Measurements from ENCODE around the gene FASLG.

The FASLG gene

GRCh38 chr1:172646653-172647052 lies 12.2 kb upstream of the FASLG start:
- DNase-seq (ENCODE audit: low read depth) = no peak

DNA sequence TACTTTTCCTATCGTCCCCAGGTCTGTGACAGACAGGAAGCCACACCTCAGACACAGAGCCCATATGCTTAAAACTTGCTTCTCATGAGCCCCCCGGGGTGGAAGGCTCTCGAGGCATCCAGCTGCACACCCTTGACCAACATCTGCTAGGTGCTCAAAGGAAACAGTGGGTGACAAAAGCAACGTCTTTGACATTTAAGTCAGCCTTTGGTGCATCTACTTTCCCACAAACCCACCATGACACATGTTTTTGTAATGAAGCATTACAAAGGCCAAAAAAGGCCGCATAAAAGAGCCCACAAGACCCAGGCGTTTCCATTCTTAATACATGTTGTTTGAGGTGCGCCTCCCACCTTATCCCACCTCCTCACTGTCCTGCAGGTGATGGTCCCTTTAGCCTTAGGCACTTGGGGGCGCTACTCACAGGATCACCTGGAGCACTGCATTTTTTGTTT lies 11.8 kb upstream of the FASLG start:
- DNase-seq (ENCODE audit: low read depth) = no peak

DNA sequence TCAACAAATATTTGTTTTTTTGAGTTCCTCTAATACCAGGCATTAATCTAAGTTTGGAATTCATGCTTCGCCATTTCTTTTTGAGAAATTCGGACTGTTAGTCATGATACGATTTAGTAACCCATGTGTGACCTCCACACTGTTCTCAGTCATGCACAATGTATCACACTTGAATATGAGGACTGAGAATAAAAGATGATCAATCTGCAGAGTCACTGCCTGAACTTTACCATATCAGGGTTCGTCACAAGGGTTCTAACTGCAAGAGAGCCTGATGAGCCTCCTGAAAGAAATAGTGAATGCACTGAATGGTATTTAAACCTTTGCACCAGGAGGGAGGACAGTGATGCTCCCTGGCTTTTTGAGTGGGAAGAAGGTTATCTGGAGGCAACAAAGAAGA lies 10.9 kb upstream of the FASLG start:
- DNase-seq (ENCODE audit: low read depth) = no peak

GRCh38 chr1:172650474-172651193 lies 8.3 kb upstream of the FASLG start:
- DNase-seq (ENCODE audit: low read depth) = no peak

DNA sequence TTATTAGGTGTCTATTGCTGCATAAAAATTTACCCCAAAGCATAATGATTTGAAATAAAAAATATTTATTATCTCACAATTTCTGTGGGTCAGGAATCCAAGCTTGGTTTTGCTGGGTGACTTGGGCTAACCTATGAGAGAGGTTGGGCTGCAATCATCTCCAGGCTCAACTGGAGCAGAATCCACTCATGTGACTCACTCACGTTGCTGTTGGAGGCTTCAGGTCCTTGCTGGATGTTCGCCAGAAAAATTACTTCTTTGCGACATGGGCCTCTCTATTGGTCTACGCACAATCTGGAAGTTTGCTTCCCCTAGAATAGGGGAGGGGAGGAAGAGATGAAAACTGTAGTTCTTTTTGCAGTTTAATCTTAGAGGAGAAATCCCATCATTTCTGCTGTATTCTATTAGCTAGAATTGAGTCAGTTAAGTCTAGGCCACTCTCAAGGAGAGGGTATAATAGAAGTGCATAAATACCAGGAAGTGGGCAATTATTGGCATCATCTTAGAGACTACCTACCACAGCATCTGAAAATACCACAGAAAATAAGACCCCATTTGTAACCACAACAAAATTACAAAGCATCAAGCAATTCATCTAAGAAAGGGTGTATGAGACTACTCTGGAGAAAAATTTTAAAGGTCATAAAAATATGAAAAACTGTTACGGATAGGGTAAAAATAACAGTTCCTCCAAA lies 5.7 kb upstream of the FASLG start:
- no peak for DNase-seq (ENCODE audit: low read depth)

- no peak for DNase-seq (ENCODE audit: low read depth)
Measured at GRCh38 chr1:172654535-172654934, 4.4 kb upstream of the FASLG start.

GRCh38 chr1:172656576-172656975 lies 2.3 kb upstream of the FASLG start:
- DNase-seq (ENCODE audit: low read depth) = no peak

DNA sequence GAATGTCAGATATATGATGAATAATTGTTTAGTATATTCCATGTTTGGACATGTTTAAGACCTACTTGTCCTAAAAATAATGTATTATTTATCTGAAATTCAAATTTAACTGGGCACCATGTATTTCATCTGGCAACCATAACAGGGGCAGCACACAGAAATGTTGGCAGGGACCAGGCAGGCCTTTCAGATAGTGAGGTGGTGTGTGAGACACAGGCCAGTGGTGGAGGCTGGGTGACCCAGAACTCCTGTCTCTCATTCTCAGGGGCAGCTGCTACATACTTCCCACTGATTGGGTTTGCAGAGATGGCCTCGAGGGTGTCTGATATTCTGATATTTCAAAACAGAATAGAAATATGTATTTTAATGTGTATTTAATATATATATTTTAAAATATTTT lies 1.3 kb upstream of the FASLG start:
- no peak for DNase-seq (ENCODE audit: low read depth)

- DNase-seq (ENCODE audit: low read depth) = no peak
Measured at GRCh38 chr1:172661107-172661506, 2.2 kb downstream of the FASLG start.

DNA sequence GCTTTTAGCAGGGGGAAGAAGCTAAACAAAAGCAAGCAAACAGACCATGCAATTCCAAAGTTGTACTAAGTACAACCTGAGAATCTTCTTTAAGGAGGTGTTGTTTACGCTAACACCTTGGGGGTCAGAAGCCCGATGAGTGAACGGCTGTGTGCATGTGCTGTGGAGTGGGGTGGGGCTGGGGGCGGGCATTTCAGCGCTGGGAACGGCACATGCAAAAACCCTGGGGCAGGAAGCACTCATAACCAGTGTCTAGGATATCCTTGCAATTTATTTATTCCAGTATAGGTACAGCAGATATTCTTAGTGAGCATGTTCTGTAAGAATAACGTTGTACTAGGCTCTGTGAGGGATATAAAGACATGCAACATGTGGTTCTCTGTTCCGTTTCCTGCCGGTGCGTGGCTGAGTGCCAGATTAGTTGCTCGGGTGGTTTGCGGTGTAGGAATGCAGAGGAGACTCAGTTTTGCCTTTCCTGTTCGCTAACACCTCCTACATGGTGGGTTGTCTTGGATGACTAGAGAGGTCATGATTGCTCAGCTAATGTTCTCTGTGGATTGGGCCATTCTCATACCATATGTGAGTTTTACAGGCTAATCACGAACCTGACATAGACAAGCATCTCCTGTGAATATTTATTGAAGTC lies 3.7 kb downstream of the FASLG start:
- peak; percentile 82 for DNase-seq (ENCODE audit: low read depth)

DNA sequence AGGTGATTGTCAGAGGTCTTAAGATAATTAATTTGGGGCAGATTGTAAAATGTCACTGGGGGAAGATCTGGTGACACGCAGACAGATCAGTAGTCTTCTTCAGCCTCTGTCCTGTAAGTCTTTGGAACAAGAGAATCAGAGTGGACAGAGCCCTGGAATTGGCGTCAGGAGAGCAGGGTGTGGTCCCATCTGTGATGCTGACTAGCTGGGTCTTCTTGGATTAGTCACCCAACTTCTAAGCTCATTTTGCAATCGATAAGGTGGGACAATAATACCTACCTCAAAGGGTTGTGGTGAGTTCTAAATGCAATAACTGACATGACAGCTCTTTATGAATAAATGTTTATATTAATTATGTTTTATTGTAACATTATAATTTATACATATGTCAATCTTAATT lies 4.8 kb downstream of the FASLG start:
- DNase-seq (ENCODE audit: low read depth) = no peak

- DNase-seq (ENCODE audit: low read depth) = no peak
Measured at GRCh38 chr1:172668097-172668496, 9.2 kb downstream of the FASLG start.

DNA sequence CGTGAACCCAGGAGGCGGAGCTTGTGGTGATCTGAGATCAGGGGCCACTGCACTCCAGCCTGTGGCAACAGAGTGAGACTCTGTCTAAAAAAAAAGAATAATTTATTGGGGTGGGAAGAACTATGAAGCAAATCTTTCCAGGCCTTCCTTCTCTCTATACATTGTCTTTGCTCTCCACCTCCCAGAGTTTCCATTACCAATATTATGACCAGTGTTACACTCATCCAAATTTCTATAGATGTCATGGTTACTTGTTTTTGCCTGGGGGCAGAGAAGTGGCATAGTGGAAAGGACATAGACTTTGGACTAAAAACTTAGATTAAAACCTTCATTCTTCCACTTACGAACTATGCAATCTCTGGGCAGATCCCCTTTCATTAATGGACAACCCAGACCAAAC lies 10.1 kb downstream of the FASLG start:
- no peak for DNase-seq (ENCODE audit: low read depth)

- DNase-seq (ENCODE audit: low read depth) = peak; percentile 13
Measured at GRCh38 chr1:172670316-172670715, 11.4 kb downstream of the FASLG start.

- peak; percentile 7 for DNase-seq (ENCODE audit: low read depth)
Measured at GRCh38 chr1:172670791-172671190, 11.9 kb downstream of the FASLG start.

DNA sequence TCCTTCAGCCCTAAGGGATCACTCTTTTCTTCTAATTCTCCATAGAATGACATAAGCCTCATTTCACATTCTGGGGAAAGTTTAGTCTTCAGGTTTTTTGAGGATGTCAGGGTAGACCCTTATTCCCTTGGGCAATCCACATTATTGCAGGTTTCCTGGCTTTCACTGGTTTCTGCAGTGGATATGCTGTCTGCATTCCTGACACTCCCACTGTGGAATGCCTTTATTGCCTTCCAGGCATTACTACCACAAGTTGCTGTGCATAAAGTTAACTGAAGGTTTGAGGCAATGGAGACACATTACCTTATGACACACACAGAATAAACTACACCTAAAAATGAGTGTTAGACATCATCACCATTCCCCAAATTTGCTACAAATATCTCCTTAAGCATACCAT lies 12.7 kb downstream of the FASLG start:
- no peak for DNase-seq (ENCODE audit: low read depth)

DNA sequence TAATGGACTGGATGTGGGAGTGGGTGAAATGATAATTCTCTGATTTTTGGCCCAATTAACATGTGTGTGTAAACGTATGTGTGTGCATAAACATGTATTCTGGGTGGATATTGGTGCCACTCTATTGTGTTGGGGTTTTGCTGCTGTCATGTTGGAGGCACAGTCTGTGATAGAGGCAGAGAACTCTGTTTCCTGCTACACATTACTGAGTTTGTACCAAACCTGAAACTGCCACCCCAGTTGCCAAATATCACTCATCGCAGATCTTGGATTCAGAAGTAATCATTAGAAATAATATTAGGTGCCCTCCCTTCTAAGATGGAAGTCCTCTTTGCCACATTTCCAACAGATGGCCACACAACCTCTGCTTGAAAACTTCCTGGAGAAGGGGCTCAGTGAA lies 13.8 kb downstream of the FASLG start:
- no peak for DNase-seq (ENCODE audit: low read depth)

DNA sequence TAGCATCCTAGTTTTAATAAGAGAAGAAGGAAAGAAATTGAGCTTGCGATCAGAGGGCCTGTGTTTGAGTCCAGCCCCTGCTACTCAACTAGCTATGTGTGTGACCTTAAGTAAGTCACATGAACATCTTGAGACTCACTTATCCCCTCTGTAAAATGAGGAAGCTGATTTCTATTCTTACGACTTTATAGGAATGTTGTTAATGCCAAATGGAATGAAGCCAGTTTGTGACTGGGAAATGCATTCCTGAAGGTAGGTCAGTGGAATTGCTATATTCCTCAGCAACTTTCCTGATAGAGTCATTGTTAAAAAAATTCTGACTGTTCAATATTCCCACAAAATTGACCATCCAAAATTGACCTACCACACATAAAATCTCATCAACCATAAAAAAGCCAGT lies 14.9 kb downstream of the FASLG start:
- DNase-seq (ENCODE audit: low read depth) = no peak

- DNase-seq (ENCODE audit: low read depth) = no peak
Measured at GRCh38 chr1:172674831-172675613, 16.1 kb downstream of the FASLG start.

DNA sequence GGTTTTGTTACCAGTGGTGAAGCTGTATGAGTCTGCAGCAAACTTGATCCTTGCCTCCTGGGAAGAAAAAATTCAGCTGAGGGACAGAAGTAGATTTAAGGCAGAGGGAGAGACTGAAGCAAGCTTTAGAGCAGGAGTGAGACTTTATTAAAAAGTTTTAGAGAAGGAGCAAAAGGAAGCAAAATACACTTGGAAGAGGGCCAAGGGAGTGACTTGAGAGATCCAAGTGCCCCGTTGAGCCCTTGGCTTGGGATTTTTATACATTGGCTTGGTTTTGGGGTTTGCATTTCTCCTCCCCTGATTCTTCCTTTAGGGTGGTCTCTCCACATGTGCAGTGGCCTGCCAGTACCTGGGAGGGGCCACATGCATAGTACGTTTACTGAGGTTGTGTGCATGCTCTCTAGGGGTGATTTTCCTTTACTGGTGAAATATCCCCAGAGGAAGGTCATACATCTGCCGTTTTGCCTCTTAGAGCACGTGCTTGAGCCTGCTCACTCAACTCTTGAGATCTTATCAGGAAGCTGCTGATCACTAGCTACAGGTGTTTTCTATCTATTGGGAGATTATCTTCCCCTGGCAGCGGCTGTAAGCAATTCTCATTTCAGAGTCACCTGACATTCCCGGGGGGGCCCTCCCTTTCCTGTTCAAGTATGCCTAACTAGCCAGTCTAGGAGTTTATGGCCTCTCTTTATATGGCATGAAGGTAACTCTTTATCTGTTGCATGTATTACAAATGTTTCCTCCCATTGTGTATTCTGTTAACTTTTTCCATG lies 20.3 kb downstream of the FASLG start:
- DNase-seq (ENCODE audit: low read depth) = no peak

GRCh38 chr1:172680244-172680643 lies 21.3 kb downstream of the FASLG start:
- no peak for DNase-seq (ENCODE audit: low read depth)

Measured in activated T-helper 9 cell treated with anti-CD3 and anti-CD28 coated beads, Interleukin-2, amount 50 U/mL, for 16 hours (primary cell).